GM18868 (cell line): ENCODE measurements around the gene ACOT6.
"Not testable (repeated sequence)": the region's sequence is repeated elsewhere in the genome, so short reads cannot be mapped to it uniquely, and the experiment has no call there.

Source experiments
- ATAC-seq: cut with Tn5 transposase; IDR thresholded peaks from one replicate; pipeline ENCODE4 v1.9.1; 2021; ENCODE audit warnings: mild to moderate bottlenecking, moderate library complexity; ENCODE audit not compliant: unreplicated experiment

ACOT6 gene

DNA sequence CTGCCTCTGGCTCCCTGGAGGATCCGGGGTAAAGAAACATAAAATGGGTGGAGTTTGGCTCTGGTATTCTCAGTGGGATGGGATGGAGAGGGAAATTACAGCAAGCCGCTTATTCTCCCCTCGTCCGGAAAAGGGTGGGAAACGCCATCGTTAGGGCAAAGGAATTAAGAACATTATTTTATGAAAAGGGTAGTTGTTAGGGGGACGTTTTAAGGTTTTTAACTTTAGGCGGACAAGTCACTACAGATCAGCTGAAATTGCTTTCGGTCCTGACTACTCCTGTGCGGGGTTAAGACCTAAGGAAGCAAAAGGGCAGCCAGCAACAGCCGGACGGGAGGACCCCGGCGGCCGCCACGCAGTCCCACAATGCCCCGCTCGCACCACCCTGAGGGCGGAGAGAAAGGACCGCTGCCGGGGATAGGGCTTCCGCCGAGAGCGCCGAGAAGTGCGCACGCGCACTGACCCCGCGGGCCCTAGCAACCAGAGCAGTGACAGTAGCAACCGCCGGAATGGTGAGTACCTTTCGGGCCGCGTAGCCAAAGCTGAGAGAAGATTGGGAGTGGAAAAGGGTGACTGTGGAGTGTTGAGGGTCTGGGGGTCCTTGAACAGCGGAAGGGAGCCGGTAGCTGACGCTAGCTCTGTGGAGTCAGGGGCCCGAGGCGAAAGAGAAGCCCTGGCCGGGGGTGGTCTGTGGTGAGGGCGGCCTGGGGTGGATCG, 32.4 kb downstream of the ACOT6 start, which contains the start of gene DNAL1:
DNAL1 (plus strand) TSS at position 456 of the 717 bp plus-strand sequence; CDS start at position 510, 54 bp downstream.
- ATAC-seq, result peak; percentile 96

- ATAC-seq, result no peak
Observed at GRCh38 chr14:73645248-73645610, 32.9 kb downstream of the ACOT6 start.

GRCh38 chr14:73651005-73651404, 38.7 kb downstream of the ACOT6 start:
- ATAC-seq, result no peak

- no peak for ATAC-seq
Observed at GRCh38 chr14:73655851-73656250, 43.5 kb downstream of the ACOT6 start.

DNA sequence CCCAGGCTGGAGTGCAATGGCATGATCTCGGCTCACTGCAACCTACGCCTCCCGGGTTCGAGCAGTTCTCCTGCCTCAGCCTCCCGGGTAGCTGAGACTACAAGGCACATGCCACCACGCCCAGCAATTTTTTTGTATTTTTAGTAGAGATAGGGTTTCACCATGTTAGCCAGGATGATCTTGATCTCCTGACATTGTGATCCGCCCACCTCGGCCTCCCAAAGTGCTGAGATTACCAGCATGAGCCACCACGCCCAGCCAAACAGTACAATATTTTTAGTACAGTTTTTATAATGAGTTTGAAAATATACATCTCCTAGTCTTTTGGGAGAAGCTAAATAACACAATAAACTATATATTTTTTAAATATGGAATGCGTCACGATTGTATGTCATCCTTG, 46.9 kb downstream of the ACOT6 start:
- not testable (repeated sequence) for ATAC-seq

DNA sequence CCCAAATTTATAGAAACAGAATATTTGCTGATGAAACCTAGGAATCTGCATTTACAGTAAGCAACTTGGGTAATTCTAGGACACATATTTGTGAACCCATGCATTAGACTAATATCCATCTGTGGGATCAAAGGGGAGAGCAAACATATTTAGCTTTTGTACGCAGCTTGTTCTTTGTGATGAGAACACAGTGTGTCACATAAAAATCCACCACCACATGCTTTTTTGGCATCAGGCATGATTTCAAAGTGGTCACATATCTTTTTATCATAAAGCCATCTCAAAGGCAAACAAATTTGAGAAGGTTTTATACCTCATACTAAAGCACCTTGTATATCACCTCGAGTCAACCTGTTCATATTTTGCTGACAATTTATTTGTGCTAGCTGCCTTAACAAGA, 48.2 kb downstream of the ACOT6 start:
- ATAC-seq, result no peak

DNA sequence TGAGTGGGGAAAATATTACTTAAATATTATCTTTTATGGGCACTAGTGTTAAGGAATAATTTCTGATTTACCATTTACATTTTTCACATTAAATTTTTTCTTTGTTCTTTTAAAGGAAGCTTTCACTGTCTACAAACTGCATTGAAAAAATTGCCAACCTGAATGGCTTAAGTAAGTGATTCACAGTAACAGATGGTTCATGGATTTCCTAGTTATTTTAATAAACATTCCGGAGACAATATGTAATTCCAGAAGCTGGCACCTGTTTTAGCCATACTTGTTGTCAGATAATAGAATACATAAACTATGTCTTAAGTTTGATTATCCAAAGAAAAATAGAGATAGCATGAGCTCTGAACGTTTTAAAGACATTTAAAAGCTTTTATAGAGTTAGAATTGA, 49.6 kb downstream of the ACOT6 start:
- ATAC-seq, result no peak

DNA sequence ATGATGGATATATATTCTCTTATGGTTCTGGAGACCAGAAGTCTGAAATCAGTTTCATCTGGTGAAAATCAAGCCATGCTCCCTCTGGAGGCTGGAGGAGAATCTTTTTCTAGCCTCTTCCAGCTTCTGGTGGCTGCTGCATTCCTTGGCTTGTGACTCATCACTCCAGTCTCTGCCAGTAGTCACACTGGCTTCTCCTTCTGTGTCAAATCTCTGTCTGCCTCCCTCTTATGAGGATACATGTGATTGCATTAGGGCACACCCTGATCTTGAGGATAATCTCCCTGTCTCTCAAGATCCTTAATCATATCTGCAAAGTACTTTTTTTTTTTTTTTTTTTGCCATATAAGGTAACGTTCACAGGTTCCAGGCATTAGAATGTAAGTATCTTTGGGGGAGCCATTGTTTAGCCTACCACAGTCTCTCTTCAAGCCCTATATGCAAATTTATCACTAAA, 50.2 kb downstream of the ACOT6 start:
- no peak for ATAC-seq

DNA sequence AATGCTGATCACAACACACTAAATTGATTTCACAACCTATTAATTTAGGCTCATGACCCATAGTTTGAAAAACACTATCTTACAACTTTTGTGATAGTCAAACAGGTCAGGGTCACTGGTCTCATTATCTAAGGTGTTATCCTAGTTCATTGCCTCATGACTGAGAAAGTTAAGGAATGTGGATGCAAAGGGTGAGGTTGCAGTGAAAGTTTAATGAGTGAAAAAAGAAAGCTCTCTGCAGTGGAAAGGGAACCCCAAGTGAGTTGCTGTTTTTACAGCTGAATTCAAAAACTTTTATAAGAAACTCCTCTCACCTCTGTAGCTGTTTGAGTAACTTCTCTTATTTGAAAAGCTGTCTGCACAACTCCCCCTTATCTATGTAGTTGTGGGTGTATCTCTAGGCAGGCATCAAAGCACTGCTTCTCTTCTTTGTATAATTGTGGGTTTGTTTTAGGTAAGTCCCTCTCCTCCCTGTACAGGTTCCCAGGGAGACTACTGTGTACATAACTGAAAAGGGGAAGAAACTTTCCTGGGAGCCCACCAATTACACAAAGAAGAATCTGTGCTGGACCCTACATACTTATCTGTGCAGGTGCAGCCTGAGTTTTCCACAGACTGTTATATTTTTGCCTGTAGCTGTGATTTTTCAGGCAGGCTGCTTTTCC, 51.4 kb downstream of the ACOT6 start:
- peak; percentile 72 for ATAC-seq

GRCh38 chr14:73665130-73665529, 52.8 kb downstream of the ACOT6 start:
- ATAC-seq, result no peak

GRCh38 chr14:73666583-73666982, 54.3 kb downstream of the ACOT6 start:
- ATAC-seq, result no peak

DNA sequence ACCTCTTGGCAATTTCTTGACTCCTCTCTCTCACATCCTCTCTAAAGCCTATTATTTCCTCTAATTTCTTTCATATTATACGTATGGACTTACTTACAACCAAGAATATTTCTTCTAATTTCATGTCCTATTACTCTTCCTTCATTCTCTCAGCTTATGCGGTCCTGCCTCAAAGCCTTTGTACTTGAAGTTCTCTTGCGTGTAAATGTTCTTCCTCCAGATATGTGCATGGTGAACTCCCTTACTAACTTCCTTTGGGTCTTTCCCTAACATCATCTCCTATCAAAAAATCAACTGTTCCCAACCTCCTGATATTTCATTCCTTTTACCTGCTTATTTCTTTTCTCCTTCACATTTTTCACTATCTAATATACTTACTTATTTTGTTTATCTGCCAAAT, 55.5 kb downstream of the ACOT6 start:
- ATAC-seq, result no peak
